ENCODE results near the gene DGKB.

GRCh38 chr7:14148974-14149373, 753.6 kb downstream of the DGKB start:
- no peak for TF ChIP-seq CTCF (IDR thresholded peaks at IDR 0.05)
- no peak for TF ChIP-seq POLR2A (IDR thresholded peaks at IDR 0.05)
- TF ChIP-seq POLR2AphosphoS5 (IDR thresholded peaks at IDR 0.05), result no peak
- TF ChIP-seq EP300 (IDR thresholded peaks at IDR 0.05; ENCODE audit: low read depth), result no peak
